ENCODE data around the gene SPNS1. TPM values are rescaled to one million over a fixed set of nuclear protein-coding genes. Genes with fewer than 3 reads are reported as not detected.

Gene SPNS1
- total RNA-seq, 3 donors from 2014 or later (not counting 1 experiment from before 2014, with no cell fraction given) = 36.0 to 44.3 (median 36.9) TPM

DNA sequence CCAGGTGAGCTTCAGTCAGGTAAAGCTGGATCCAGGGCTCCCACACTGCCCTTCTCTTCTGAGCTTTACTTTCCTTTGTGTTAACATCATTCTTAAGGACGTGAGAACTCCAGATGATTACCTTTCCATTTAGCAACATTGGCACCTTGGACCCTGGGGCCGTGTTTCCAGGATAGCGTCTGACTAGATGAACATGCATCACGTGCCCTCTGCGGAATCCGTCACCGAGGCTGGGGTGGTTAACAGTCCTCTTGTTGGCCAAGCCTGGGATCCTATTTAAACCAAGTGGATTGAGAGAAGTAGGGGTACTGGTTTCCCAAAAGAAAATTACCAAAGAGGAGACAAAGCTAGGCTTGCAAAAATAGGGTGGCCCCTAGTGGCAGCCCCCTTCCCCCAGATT, 6.4 kb downstream of the SPNS1 start:
- WGBS (ENCODE audit: insufficient coverage) = 96% methylated on average over 7 of the region's 7 CpGs
- Histone ChIP-seq H3K27me3 (ENCODE audit: control insufficient read depth, insufficient read depth, low read length) (no peaks in the 10 kb centered on the region), H3K4me3 (ENCODE audit: low read length) (no peak overlapping the region), H3K27ac (ENCODE audit: low read length) (no peak overlapping the region), H3K4me1 (ENCODE audit: control insufficient read depth, insufficient read depth, low read length) (peaks cover 37% of the 10 kb centered on the region), H3K9me3 (ENCODE audit: control insufficient read depth, insufficient read depth, low read length) (peaks cover 3% of the 10 kb centered on the region), H3K36me3 (ENCODE audit: control insufficient read depth, insufficient read depth, low read length) (peaks cover 29% of the 10 kb centered on the region)
- ATAC-seq = no peak
- TF ChIP-seq, protein P1, sequence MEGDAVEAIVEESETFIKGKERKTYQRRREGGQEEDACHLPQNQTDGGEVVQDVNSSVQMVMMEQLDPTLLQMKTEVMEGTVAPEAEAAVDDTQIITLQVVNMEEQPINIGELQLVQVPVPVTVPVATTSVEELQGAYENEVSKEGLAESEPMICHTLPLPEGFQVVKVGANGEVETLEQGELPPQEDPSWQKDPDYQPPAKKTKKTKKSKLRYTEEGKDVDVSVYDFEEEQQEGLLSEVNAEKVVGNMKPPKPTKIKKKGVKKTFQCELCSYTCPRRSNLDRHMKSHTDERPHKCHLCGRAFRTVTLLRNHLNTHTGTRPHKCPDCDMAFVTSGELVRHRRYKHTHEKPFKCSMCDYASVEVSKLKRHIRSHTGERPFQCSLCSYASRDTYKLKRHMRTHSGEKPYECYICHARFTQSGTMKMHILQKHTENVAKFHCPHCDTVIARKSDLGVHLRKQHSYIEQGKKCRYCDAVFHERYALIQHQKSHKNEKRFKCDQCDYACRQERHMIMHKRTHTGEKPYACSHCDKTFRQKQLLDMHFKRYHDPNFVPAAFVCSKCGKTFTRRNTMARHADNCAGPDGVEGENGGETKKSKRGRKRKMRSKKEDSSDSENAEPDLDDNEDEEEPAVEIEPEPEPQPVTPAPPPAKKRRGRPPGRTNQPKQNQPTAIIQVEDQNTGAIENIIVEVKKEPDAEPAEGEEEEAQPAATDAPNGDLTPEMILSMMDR (IDR thresholded peaks at IDR 0.05) = no peak
- Mint-ChIP-seq H3K36me3 (no peaks in the 10 kb centered on the region), H3K27me3 (ENCODE audit: low read depth in 2 of 2) (no peaks in the 10 kb centered on the region), H3K27ac (no peak overlapping the region), H3K4me1 (peaks cover 37 to 54% of the 10 kb centered on the region in 2 donors), H3K4me3 (no peak overlapping the region), H3K9me3 (no peaks in the 10 kb centered on the region)
- no peak for DNase-seq
- intact Hi-C loops (cut with micrococcal nuclease) = no loop called here

DNA sequence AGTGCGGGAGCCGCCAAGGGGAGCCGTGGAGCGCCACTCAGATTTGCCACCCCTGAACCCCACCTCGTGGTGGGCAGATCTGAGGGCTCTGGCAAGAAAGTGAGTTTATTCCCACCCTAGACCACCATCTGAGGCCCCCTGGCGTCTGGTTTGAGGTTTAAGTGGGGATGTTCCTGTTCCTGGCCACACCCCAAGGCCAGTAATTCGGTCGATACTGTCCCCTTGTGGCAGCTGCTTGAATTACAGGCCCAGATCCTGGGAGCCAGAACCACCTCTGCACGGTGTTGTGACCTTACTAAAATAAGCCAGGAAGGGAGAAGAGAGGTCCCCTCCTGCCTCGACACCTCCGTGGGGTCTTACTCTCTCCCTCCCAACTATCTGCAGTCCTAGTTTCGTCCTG, 6.9 kb downstream of the SPNS1 start:
- H3K9me3 ChIP-seq (ENCODE audit: control insufficient read depth, insufficient read depth, low read length) = peaks cover 3% of the 10 kb centered on the region
- no peaks in the 10 kb centered on the region for H3K27me3 ChIP-seq (ENCODE audit: control insufficient read depth, insufficient read depth, low read length)
- no peaks in the 10 kb centered on the region for H3K36me3 Mint-ChIP-seq
- intact Hi-C loops (cut with micrococcal nuclease) = no loop called here
- no peak overlapping the region for H3K4me3 ChIP-seq (ENCODE audit: low read length)
- ATAC-seq (no peak), DNase-seq (peak in 1 of 2 donors; percentile 48)
- H3K27ac ChIP-seq (ENCODE audit: low read length) = no peak overlapping the region
- H3K4me1 Mint-ChIP-seq = peaks cover 31 to 54% of the 10 kb centered on the region in 2 donors
- H3K27ac Mint-ChIP-seq = no peak overlapping the region
- no peaks in the 10 kb centered on the region for H3K27me3 Mint-ChIP-seq (ENCODE audit: low read depth in 2 of 2)
- WGBS (ENCODE audit: insufficient coverage) = 88% methylated on average over 11 of the region's 12 CpGs
- H3K36me3 ChIP-seq (ENCODE audit: control insufficient read depth, insufficient read depth, low read length) = peaks cover 32% of the 10 kb centered on the region
- H3K4me1 ChIP-seq (ENCODE audit: control insufficient read depth, insufficient read depth, low read length) = peaks cover 43% of the 10 kb centered on the region
- TF ChIP-seq, protein P1 (IDR thresholded peaks at IDR 0.05) = no peak
- no peak overlapping the region for H3K4me3 Mint-ChIP-seq
- no peaks in the 10 kb centered on the region for H3K9me3 Mint-ChIP-seq

DNA sequence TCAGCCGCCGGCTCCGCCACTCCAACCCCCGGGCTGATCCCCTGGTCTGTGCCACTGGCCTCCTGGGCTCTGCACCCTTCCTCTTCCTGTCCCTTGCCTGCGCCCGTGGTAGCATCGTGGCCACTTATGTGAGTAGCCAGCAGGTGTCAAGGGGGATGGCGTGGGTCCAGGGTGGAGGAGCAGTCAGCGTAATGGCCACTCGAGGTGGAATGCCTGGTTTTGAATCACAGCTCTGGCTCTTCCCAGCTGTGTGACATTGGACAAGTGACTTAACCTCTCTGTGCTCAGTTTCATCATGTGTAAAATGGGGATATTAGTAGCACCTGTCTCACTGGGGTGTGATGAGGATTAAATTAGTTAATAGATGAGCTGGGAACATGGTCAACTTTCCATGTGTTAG, 7.8 kb downstream of the SPNS1 start:
- Mint-ChIP-seq H3K27me3 (ENCODE audit: low read depth in 2 of 2) (no peaks in the 10 kb centered on the region), H3K4me1 (peaks cover 36 to 56% of the 10 kb centered on the region in 2 donors), H3K36me3 (no peaks in the 10 kb centered on the region), H3K4me3 (peak overlapping the region; percentile 9), H3K9me3 (peaks cover 0 to 4% of the 10 kb centered on the region in 2 donors), H3K27ac (no peak overlapping the region)
- DNase-seq = no peak
- Histone ChIP-seq H3K36me3 (ENCODE audit: control insufficient read depth, insufficient read depth, low read length) (peaks cover 38% of the 10 kb centered on the region), H3K4me3 (ENCODE audit: low read length) (no peak overlapping the region), H3K4me1 (ENCODE audit: control insufficient read depth, insufficient read depth, low read length) (peaks cover 52% of the 10 kb centered on the region), H3K27me3 (ENCODE audit: control insufficient read depth, insufficient read depth, low read length) (no peaks in the 10 kb centered on the region), H3K9me3 (ENCODE audit: control insufficient read depth, insufficient read depth, low read length) (peaks cover 3% of the 10 kb centered on the region), H3K27ac (ENCODE audit: low read length) (no peak overlapping the region)
- TF ChIP-seq, protein P1 (IDR thresholded peaks at IDR 0.05) = no peak
- intact Hi-C loops (cut with micrococcal nuclease) = no loop called here
- 97% methylated on average over 10 of the region's 10 CpGs for WGBS (ENCODE audit: insufficient coverage)
- ATAC-seq = no peak

DNA sequence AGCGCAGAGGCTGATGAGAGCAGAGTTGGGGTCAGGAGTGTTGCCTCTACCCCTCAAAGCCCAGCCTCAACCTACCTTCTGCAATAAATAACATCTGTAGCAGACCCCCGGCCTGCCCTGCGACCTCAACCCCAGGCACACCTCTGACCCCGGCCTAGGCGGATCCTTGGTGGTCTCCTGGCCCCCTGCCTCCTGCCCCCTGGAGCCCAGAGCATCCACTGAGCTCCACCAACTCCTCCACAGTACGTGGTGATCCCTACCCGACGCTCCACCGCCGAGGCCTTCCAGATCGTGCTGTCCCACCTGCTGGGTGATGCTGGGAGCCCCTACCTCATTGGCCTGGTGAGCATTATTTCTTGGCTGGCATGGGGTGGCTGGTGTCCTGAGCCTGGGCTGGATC, 8.4 kb downstream of the SPNS1 start:
- DNase-seq (no peak), ATAC-seq (no peak)
- TF ChIP-seq, protein P1 (IDR thresholded peaks at IDR 0.05) = no peak
- WGBS (ENCODE audit: insufficient coverage) = over 99% methylated on average over 11 of the region's 11 CpGs
- H3K36me3 ChIP-seq (ENCODE audit: control insufficient read depth, insufficient read depth, low read length) = peaks cover 42% of the 10 kb centered on the region
- peaks cover 3% of the 10 kb centered on the region for H3K9me3 ChIP-seq (ENCODE audit: control insufficient read depth, insufficient read depth, low read length)
- H3K4me1 ChIP-seq (ENCODE audit: control insufficient read depth, insufficient read depth, low read length) = peaks cover 57% of the 10 kb centered on the region
- H3K36me3 Mint-ChIP-seq = no peaks in the 10 kb centered on the region
- intact Hi-C loops (cut with micrococcal nuclease) = no loop called here
- H3K27me3 Mint-ChIP-seq (ENCODE audit: low read depth in 2 of 2) = no peaks in the 10 kb centered on the region
- peaks cover 37 to 59% of the 10 kb centered on the region in 2 donors for H3K4me1 Mint-ChIP-seq
- H3K27me3 ChIP-seq (ENCODE audit: control insufficient read depth, insufficient read depth, low read length) = no peaks in the 10 kb centered on the region
- peaks cover 0 to 5% of the 10 kb centered on the region in 2 donors for H3K9me3 Mint-ChIP-seq
- H3K4me3 Mint-ChIP-seq = no peak overlapping the region
- H3K27ac ChIP-seq (ENCODE audit: low read length) = peak overlapping the region; percentile 83
- no peak overlapping the region for H3K4me3 ChIP-seq (ENCODE audit: low read length)
- peak overlapping the region; percentile 71 to 97 for H3K27ac Mint-ChIP-seq
